IMR-90 (cell line): Measurements from ENCODE around the gene KDM4F. TPM values are rescaled to one million over a fixed set of nuclear protein-coding genes. Genes with fewer than 3 reads are reported as not detected.

Source experiments
- ATAC-seq: fragments of 200-7000 bp; cut with Tn5 transposase; 2 replicates; pipeline ENCODE4 v1.9.1; 2020; ENCODE audit warnings: low read depth, mild to moderate bottlenecking, moderate library complexity
- BruUV-seq: library from RNA; stranded (reverse); fragments of 400-500 nt; replicated peaks from 2 replicates; lab custom pipeline; 2021; lab: Mats Ljungman, UMichigan
- CTCF ChIA-PET: fragments of 300-600 bp; formaldehyde crosslinking; extraction: SDS; loops from one replicate; lab custom pipeline; 2021; ENCODE audit warnings: antibody characterized with exemption; lab: Yijun Ruan, JAX
- POLR2A ChIA-PET: fragments of 300-600 bp; sonication (Branson Sonifier 250); formaldehyde crosslinking; loops from one replicate; lab custom pipeline; 2022; ENCODE audit warnings: antibody characterized with exemption; ENCODE audit not compliant: unreplicated experiment; lab: Charles Lee
- DNase-seq: peaks from one replicate; pipeline ENCODE4 v3.0.0; 2013
- H2AFZ ChIP-seq: replicated peaks from 2 replicates; pipeline ENCODE3; 2013; ENCODE audit warnings: low read length, mild to moderate bottlenecking; ENCODE audit not compliant: poor library complexity
- H2AK5ac ChIP-seq: 2 replicates; pipeline ENCODE4 v1.6.1; 2013; ENCODE audit warnings: low read depth, low read length, inconsistent platforms
- H2AK9ac ChIP-seq: replicated peaks from 2 replicates; pipeline ENCODE3; 2013; ENCODE audit warnings: mild to moderate bottlenecking, low read depth, low read length, moderate library complexity; ENCODE audit not compliant: poor library complexity
- H2BK120ac ChIP-seq: 2 replicates; pipeline ENCODE4 v1.6.1; 2013; ENCODE audit warnings: low read depth, low read length, inconsistent platforms
- H2BK15ac ChIP-seq: 3 replicates; pipeline ENCODE4 v1.6.1; 2013; ENCODE audit warnings: low read depth, low read length, inconsistent platforms
- H2BK20ac ChIP-seq: 2 replicates; pipeline ENCODE4 v1.6.1; 2013; ENCODE audit warnings: low read depth, mild to moderate bottlenecking, inconsistent platforms, low read length, moderate library complexity
- H2BK5ac ChIP-seq: 2 replicates; pipeline ENCODE4 v1.6.1; 2013; ENCODE audit warnings: mild to moderate bottlenecking, low read depth, low read length, inconsistent platforms; ENCODE audit not compliant: poor library complexity, severe bottlenecking
- H3K14ac ChIP-seq: replicated peaks from 2 replicates; pipeline ENCODE4 v1.6.1; 2013; ENCODE audit warnings: low read depth, low read length, inconsistent platforms
- H3K18ac ChIP-seq: 2 replicates; pipeline ENCODE4 v1.6.1; 2013; ENCODE audit warnings: low read depth, low read length, control low read depth
- H3K23ac ChIP-seq: 2 replicates; pipeline ENCODE4 v1.6.1; 2013; ENCODE audit warnings: low read depth, low read length, inconsistent platforms
- H3K27ac ChIP-seq: 2 replicates; pipeline ENCODE4 v1.5.1; 2013; ENCODE audit warnings: mild to moderate bottlenecking, control low read depth, low read length; ENCODE audit not compliant: insufficient read depth
- H3K27me3 ChIP-seq: 2 replicates; pipeline ENCODE4 v1.6.1; 2013; ENCODE audit warnings: low read length; ENCODE audit not compliant: control insufficient read depth, insufficient read depth
- H3K36me3 ChIP-seq: 2 replicates; pipeline ENCODE4 v1.6.1; 2013; ENCODE audit warnings: low read length, mixed read lengths; ENCODE audit not compliant: control insufficient read depth, insufficient read depth
- H3K4ac ChIP-seq: 2 replicates; pipeline ENCODE4 v1.6.1; 2013; ENCODE audit warnings: low read depth, low read length, inconsistent platforms
- H3K4me1 ChIP-seq: 2 replicates; pipeline ENCODE4 v1.6.1; 2013; ENCODE audit warnings: low read length, mixed read lengths; ENCODE audit not compliant: control insufficient read depth, insufficient read depth
- H3K4me2 ChIP-seq: 2 replicates; pipeline ENCODE4 v1.6.1; 2013; ENCODE audit warnings: low read depth, mild to moderate bottlenecking, control low read depth, low read length, moderate library complexity
- H3K4me3 ChIP-seq: 2 replicates; pipeline ENCODE4 v1.5.1; 2013; ENCODE audit warnings: low read depth, mild to moderate bottlenecking, control low read depth, low read length, moderate library complexity; ENCODE audit not compliant: insufficient read depth
- H3K56ac ChIP-seq: 2 replicates; pipeline ENCODE4 v1.6.1; 2013; ENCODE audit warnings: low read length, inconsistent platforms; ENCODE audit not compliant: insufficient read depth; ENCODE audit errors: extremely low read depth
- H3K79me1 ChIP-seq, 2 experiments: 2 replicates each; pipeline ENCODE4 v1.6.1; 2013; ENCODE audit warnings: low read length in 2 of 2, inconsistent platforms in 1 of 2, low read depth in 1 of 2
- H3K9ac ChIP-seq: 2 replicates; pipeline ENCODE4 v1.6.1; 2013; ENCODE audit warnings: low read depth, low read length, control low read depth
- H3K9me1 ChIP-seq: 2 replicates; pipeline ENCODE4 v1.6.1; 2013; ENCODE audit warnings: low read length, inconsistent platforms; ENCODE audit not compliant: insufficient read depth
- H3K9me3 ChIP-seq: 2 replicates; pipeline ENCODE4 v1.6.1; 2013; ENCODE audit warnings: low read length; ENCODE audit not compliant: control insufficient read depth, insufficient read depth
- H4K20me1 ChIP-seq: 2 replicates; pipeline ENCODE4 v1.6.1; 2013; ENCODE audit warnings: low read length, inconsistent platforms; ENCODE audit not compliant: insufficient read depth
- H4K5ac ChIP-seq: 2 replicates; pipeline ENCODE4 v1.6.1; 2013; ENCODE audit warnings: mild to moderate bottlenecking, low read depth, low read length, control low read depth
- H4K8ac ChIP-seq, 2 experiments: 2 replicates each; pipeline ENCODE4 v1.6.1; 2013; ENCODE audit warnings: low read depth in 2 of 2, low read length in 2 of 2, control low read depth in 1 of 2, inconsistent platforms in 1 of 2
- H4K91ac ChIP-seq: 2 replicates; pipeline ENCODE4 v1.6.1; 2013; ENCODE audit warnings: low read depth, low read length, inconsistent platforms; ENCODE audit not compliant: insufficient read depth
- BHLHE40 ChIP-seq: fragments of 150-350 bp; IDR thresholded peaks from 2 replicates; pipeline ENCODE4 v1.6.1; 2016; ENCODE audit warnings: mild to moderate bottlenecking, low read depth, low read length
- CEBPB ChIP-seq: IDR thresholded peaks from 2 replicates; pipeline ENCODE4 v1.6.1; 2012; ENCODE audit warnings: low read depth, low read length, improper control_type of control experiment
- CHD1 ChIP-seq: IDR thresholded peaks from 2 replicates; pipeline ENCODE4 v1.6.1; 2012; ENCODE audit warnings: low read depth, low read length, improper control_type of control experiment
- FOS ChIP-seq: fragments of 150-350 bp; IDR thresholded peaks from 2 replicates; pipeline ENCODE4 v1.6.1; 2016; ENCODE audit warnings: low read depth, low read length
- MAFK ChIP-seq: IDR thresholded peaks from 2 replicates; pipeline ENCODE4 v1.6.1; 2012; ENCODE audit warnings: low read depth, low read length, improper control_type of control experiment
- MAZ ChIP-seq: IDR thresholded peaks from 2 replicates; pipeline ENCODE4 v1.6.1; 2012; ENCODE audit warnings: low read depth, mild to moderate bottlenecking, low read length, improper control_type of control experiment, moderate library complexity, borderline replicate concordance
- MXI1 ChIP-seq: IDR thresholded peaks from 2 replicates; pipeline ENCODE4 v1.6.1; 2012; ENCODE audit warnings: low read depth, mild to moderate bottlenecking, low read length, moderate library complexity, borderline replicate concordance
- NFE2L2 ChIP-seq: fragments of 150-350 bp; IDR thresholded peaks from 2 replicates; pipeline ENCODE4 v1.6.1; 2016; ENCODE audit warnings: low read depth, mild to moderate bottlenecking, low read length
- POLR2A ChIP-seq: IDR thresholded peaks from 2 replicates; pipeline ENCODE4 v1.6.1; 2012; ENCODE audit warnings: mild to moderate bottlenecking, low read depth, low read length
- RAD21 ChIP-seq: IDR thresholded peaks from 2 replicates; pipeline ENCODE4 v1.6.1; 2012; ENCODE audit warnings: low read length, improper control_type of control experiment
- RCOR1 ChIP-seq: IDR thresholded peaks from 2 replicates; pipeline ENCODE4 v1.6.1; 2012; ENCODE audit warnings: mild to moderate bottlenecking, low read length, improper control_type of control experiment; ENCODE audit not compliant: insufficient replicate concordance
- RFX5 ChIP-seq: IDR thresholded peaks from 2 replicates; pipeline ENCODE4 v1.8.0; 2012; ENCODE audit warnings: low read depth, mild to moderate bottlenecking, low read length, moderate library complexity
- SMC3 ChIP-seq: fragments of 150-350 bp; IDR thresholded peaks from 2 replicates; pipeline ENCODE4 v1.6.1; 2016; ENCODE audit warnings: low read depth, mild to moderate bottlenecking, antibody characterized with exemption, low read length, moderate library complexity
- WGBS, 2 experiments: methylation state at CpG; one replicate each; pipeline versions ENCODE4 v1.1.5 to v1.1.7; 2013; ENCODE audit warnings: missing lambda C conversion rate in 2 of 2; ENCODE audit not compliant: insufficient read length in 1 of 2; ENCODE audit errors: extremely low coverage in 2 of 2; 5-methylcytosine and 5-hydroxymethylcytosine counted together
- dilution Hi-C: fragments of 300-500 bp; cut with HindIII; formaldehyde crosslinking; loops from one replicate; pipeline ENCODE4 v1.14.3; 2018; ENCODE audit warnings: low sequenced_read_pairs; ENCODE audit not compliant: unreplicated experiment
- in situ Hi-C: fragments of 300-500 bp; cut with MboI; formaldehyde crosslinking; loops from 3 replicates; pipeline ENCODE4 v1.14.3; 2019; ENCODE audit warnings: low sequenced_read_pairs, inconsistent platforms, mixed read lengths
- intact Hi-C: fragments of 100-400 bp; cut with micrococcal nuclease; formaldehyde crosslinking; loops from 2 replicates; pipeline ENCODE4 v1.10.0; 2022
- polyA plus RNA-seq, 3 experiments: library from polyadenylated mRNA; depleted of rRNA; stranded (reverse); fragments of >200 nt; gene quantifications; 2 replicates each; pipeline ENCODE4 v1.2.3, GENCODE V29; 2012; ENCODE audit warnings: low replicate concordance in 1 of 3
- total RNA-seq: library from RNA; depleted of rRNA; stranded (reverse); fragments of >200 nt; gene quantifications from 2 replicates; pipeline ENCODE4 v1.2.3, GENCODE V29; 2012
- TF ChIP-seq, protein P1 (sequence below): fragments of 150-350 bp; IDR thresholded peaks from 2 replicates; pipeline ENCODE4 v1.6.1; 2017; ENCODE audit warnings: mild to moderate bottlenecking, antibody characterized with exemption, low read length, low read depth
- TF ChIP-seq, protein P2 (sequence below): fragments of 150-350 bp; IDR thresholded peaks from 2 replicates; pipeline ENCODE4 v1.6.1; 2016; ENCODE audit warnings: low read depth, mild to moderate bottlenecking, low read length, moderate library complexity, borderline replicate concordance
- TF ChIP-seq, protein P3 (sequence below): conservative IDR thresholded peaks from 2 replicates; pipeline ENCODE4 v1.5.1; 2012; ENCODE audit warnings: mild to moderate bottlenecking, low read depth, low read length, improper control_type of control experiment

The KDM4F gene
- total and polyA plus RNA-seq, 2 of the 4 experiments (the other 2 are of a cell fraction) = not detected

DNA sequence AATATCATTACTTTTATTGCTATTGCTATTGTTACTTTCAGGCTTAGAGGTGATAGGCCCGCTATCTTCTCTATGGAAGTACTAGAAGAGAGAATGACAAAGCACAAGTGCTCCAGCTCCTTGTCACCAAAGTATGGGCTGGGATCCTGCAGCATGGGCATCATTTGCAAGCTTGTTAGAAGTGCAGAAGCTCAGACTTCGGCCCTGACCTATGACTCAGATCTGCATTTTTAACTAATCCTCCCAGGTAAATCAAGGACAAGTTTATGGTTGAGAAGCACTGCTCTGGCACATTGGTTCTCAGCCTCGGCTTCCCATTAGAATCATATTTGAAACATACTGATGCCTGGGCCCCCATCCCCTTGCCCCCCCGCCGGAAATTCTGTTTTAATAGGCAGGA lies 31.8 kb downstream of the KDM4F start:
- Histone ChIP-seq H3K23ac (no peak overlapping the region), H3K9me1 (no peaks in the 10 kb centered on the region), H2AFZ (no peak overlapping the region), H2BK5ac (no peak overlapping the region), H2AK9ac (no peak overlapping the region), H3K18ac (no peak overlapping the region), H3K4ac (no peak overlapping the region), H2BK20ac (no peak overlapping the region), H3K9me3 (no peaks in the 10 kb centered on the region), H3K9ac (no peak overlapping the region), H3K14ac (no peak overlapping the region), H4K91ac (no peak overlapping the region), H4K8ac (no peak overlapping the region), H3K4me1 (peaks cover 3% of the 10 kb centered on the region; the same call in 1 of the 2 replicates), H3K4me2 (no peak overlapping the region), H4K5ac (no peak overlapping the region), H4K20me1 (no peaks in the 10 kb centered on the region), H3K79me1 (no peaks in the 10 kb centered on the region), H3K27ac (no peak overlapping the region), H2BK120ac (no peak overlapping the region), H3K56ac (no peak overlapping the region), H2BK15ac (no peak overlapping the region), H3K36me3 (no peaks in the 10 kb centered on the region), H3K4me3 (no peak overlapping the region), H3K27me3 (no peaks in the 10 kb centered on the region; the same call in 1 of the 2 replicates), H2AK5ac (no peak overlapping the region)
- ChIA-PET CTCF (no interaction called here), POLR2A (no interaction called here)
- ATAC-seq = no peak
- no peak for DNase-seq
- BruUV-seq = no TSS peak
- dilution Hi-C loops = no loop called here
- in situ Hi-C loops = no loop called here
- WGBS, 2 experiments = 100% methylated on average over 1 of the region's 5 CpGs; no CpG with 5 or more reads in 1 of the 2 experiments
- intact Hi-C loops = no loop called here
- TF ChIP-seq, protein P1, sequence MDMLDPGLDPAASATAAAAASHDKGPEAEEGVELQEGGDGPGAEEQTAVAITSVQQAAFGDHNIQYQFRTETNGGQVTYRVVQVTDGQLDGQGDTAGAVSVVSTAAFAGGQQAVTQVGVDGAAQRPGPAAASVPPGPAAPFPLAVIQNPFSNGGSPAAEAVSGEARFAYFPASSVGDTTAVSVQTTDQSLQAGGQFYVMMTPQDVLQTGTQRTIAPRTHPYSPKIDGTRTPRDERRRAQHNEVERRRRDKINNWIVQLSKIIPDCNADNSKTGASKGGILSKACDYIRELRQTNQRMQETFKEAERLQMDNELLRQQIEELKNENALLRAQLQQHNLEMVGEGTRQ = no peak
- TF ChIP-seq, protein P2, sequence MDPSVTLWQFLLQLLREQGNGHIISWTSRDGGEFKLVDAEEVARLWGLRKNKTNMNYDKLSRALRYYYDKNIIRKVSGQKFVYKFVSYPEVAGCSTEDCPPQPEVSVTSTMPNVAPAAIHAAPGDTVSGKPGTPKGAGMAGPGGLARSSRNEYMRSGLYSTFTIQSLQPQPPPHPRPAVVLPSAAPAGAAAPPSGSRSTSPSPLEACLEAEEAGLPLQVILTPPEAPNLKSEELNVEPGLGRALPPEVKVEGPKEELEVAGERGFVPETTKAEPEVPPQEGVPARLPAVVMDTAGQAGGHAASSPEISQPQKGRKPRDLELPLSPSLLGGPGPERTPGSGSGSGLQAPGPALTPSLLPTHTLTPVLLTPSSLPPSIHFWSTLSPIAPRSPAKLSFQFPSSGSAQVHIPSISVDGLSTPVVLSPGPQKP = no peak
- TF ChIP-seq CEBPB = no peak
- TF ChIP-seq SMC3 = no peak
- no peak for TF ChIP-seq FOS
- TF ChIP-seq RFX5 = no peak
- TF ChIP-seq, protein P3, sequence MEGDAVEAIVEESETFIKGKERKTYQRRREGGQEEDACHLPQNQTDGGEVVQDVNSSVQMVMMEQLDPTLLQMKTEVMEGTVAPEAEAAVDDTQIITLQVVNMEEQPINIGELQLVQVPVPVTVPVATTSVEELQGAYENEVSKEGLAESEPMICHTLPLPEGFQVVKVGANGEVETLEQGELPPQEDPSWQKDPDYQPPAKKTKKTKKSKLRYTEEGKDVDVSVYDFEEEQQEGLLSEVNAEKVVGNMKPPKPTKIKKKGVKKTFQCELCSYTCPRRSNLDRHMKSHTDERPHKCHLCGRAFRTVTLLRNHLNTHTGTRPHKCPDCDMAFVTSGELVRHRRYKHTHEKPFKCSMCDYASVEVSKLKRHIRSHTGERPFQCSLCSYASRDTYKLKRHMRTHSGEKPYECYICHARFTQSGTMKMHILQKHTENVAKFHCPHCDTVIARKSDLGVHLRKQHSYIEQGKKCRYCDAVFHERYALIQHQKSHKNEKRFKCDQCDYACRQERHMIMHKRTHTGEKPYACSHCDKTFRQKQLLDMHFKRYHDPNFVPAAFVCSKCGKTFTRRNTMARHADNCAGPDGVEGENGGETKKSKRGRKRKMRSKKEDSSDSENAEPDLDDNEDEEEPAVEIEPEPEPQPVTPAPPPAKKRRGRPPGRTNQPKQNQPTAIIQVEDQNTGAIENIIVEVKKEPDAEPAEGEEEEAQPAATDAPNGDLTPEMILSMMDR = no peak
- no peak for TF ChIP-seq RAD21
- no peak for TF ChIP-seq CHD1
- no peak for TF ChIP-seq MAFK
- no peak for TF ChIP-seq NFE2L2
- no peak for TF ChIP-seq MXI1
- no peak for TF ChIP-seq POLR2A
- no peak for TF ChIP-seq MAZ
- no peak for TF ChIP-seq BHLHE40
- TF ChIP-seq RCOR1 = no peak
